GM19043 (cell line): ENCODE results near the gene FUT9.

Source experiments
- ATAC-seq: cut with Tn5 transposase; IDR thresholded peaks from one replicate; pipeline ENCODE4 v1.9.1; 2021; ENCODE audit warnings: low read depth; ENCODE audit not compliant: unreplicated experiment

Gene FUT9

DNA sequence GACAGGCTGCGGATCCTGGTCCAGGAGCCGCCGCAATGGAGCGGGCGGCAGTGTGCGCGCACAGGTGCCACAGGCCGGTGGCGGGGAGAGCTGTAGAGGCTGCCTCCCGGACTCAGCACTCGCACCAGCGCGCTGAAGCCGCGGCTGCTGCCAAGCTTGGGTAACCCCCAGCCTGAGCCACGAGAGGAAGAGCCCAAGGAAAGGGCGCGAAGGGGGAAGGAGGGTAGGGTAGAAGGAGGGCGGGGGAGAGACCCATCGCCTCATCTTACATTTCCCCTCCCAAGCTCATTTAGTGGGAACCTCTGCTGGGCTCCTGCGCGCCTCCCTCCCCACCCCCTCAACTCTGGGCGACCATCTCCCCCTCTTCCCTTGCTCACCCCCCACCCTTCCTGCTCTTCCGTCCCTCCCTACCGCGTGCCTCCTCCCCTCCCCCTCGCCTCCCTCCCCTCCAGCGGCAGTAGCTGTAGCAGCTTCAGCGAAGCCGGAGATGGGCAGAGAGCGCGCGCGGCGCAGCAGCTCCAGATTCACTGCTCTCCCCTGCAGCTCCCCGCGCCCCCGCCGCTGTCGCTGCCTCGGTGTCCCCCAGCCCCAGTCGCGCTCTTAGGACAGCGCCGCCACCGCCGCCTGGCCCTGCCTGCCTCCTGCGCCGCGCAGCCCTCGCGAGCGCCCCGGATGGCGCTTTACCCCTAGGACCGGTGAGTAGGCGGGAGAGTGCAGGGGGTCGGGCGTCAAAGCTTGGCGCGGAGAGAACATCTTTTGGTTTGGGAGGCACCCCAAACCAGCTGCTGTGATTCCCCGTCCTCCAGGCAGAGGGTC, at the start of gene FUT9:
Gene FUT9 (plus strand): TSS at position 457 of the 816 bp plus-strand sequence. CDS start 187,182 bp downstream, outside the sequence.
- ATAC-seq: no peak

DNA sequence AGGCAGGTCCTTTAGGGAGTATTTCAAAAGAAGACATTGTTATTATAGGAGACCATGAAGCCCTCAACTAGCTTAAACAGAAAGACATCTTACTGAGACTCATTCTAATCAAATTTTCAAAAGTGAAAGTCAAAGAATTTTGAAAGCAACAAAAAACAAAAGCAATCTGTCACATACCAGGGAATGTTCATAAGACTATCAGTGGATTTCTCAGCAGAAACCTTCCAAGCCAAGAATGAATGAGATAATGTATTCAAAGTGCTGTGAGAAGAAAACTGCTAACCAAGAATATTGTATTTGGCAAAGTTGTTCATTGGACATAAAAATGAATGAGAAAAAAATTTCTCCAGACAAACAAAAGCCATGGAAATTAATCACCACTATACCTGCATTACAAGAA, 48.2 kb upstream of the FUT9 start:
- ATAC-seq: no peak

- ATAC-seq: no peak
Measured at GRCh38 chr6:95973976-95974375, 41.8 kb upstream of the FUT9 start.

- no peak for ATAC-seq
Measured at GRCh38 chr6:95978230-95978629, 37.5 kb upstream of the FUT9 start.

- no peak for ATAC-seq
Measured at GRCh38 chr6:95991906-95992305, 23.9 kb upstream of the FUT9 start.

DNA sequence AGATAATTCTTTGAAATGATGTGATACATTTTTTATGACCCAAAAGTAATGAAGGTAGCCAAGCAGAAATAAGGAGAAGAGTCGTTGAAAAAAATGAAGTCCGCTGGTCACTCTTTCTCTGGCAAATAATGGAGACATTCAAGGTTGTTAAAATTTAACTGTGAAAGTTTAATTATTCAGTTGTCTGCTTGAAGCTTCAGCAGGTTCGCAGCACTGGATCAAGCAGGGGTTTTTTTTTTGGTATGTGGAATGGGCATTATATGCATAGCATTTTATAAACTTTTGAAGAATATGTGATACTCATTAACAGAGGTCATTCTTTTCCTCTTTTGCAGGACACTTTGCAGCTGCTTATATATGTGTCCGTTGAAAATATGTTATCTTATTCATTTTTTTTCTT, 21.6 kb upstream of the FUT9 start:
- ATAC-seq: no peak

DNA sequence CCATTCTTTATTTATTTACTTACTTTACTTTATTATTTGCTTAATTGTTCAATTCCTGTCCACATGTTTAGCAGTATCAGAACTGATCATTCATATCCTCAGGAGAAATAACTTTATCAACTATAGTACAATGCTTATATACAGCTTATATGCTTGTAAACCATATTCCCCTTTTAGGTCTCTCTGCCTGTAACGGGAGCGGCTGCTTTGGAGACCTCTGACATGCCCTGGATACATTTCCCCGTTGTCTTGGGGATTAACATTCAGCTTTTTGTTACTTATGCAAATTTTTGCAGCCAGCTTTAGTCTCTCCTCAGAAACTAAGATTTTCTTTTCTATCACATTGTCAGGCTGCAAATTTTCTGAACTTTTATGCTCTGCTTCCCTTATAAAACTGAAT, 17.6 kb upstream of the FUT9 start:
- no peak for ATAC-seq

DNA sequence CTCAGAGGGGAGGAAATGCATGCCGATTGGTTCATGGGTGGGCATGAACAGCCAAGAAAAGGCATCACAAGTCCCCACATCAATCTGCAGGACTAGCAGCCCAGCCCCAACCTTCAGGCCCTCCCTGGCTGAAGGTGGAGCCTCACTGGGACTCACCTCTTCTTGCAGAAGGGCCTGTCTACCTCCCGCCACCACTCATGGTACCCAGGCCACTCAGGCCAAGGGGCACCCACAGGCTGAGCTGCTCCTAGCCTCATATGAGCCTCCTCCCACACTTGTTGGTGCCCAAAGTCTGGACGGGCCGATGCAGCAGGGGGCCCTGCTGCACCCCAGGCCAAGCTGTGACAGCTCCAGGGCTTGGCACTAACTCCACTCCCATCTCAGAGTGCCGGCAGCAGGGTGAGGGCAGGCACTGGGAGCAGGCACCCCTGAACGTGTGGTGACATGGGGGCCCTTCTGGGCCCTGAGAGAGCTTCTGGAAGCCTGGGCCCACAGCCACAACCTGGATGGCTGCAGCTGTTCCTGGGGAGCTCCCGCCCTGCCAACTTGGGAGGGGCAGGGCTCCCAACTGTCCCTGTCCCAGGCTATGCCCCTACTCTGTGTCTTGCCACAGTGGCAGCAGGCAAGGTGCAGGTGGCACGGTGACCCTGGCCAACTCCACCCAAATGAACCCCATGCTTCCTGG, 13.7 kb upstream of the FUT9 start:
- ATAC-seq: no peak

DNA sequence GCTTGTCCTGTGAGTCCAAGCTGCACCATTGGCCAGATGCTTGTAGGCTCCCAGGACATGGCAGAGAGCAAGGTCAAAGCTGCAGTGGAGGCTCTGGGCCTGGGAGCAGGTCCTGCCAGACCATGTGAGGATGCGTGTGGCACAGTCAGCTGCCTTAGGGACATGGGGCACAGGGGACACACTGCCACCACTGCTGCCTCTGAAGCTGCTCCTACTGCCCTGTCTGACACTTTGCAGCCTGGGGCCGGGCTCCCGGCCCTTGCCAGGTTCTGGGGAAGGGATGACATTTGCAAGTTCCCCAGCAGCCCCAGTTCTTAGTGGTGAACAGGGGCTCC, 13.2 kb upstream of the FUT9 start:
- ATAC-seq: no peak

DNA sequence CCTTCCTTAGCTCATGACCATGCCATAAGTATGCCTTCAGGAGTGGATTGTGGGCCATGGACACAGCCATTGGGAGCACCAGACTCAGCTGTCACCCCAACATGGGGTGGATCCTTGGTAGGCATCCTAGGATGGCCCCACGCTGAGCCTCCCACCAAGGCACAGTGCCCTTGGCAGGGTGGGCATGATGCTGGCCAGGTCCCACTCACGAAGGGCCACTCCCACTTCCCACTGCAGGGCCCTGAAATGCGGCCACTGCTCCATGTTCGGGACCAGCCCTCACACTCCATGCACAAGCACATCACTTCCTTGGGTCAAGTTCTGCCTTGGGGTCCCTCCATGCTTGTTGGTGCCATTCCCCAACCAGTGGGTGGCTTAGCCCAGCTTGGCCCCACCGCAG, 12.9 kb upstream of the FUT9 start:
- no peak for ATAC-seq

DNA sequence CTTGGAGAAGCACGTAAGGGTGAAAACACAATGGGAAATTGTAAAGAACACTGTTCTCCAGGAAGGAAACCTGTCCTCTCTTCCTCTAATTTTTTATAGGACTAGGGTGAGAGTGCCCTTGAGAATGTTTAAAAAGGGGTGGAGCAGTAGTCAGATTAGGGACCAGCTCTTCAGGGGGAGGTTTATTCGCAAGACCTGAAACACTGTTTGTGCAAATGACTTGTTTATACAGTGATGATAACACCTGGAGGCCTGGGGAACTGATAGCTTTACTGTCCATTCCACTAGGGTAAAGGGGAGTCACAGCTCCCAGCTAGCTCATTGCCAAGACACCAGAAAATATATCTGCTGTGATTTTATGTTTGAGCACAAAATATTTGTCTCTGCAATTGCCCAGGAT, 8.1 kb upstream of the FUT9 start:
- no peak for ATAC-seq

GRCh38 chr6:96013531-96013930, 2.2 kb upstream of the FUT9 start:
- no peak for ATAC-seq

GRCh38 chr6:96014846-96015517, 792 bp upstream of the FUT9 start:
- no peak for ATAC-seq

DNA sequence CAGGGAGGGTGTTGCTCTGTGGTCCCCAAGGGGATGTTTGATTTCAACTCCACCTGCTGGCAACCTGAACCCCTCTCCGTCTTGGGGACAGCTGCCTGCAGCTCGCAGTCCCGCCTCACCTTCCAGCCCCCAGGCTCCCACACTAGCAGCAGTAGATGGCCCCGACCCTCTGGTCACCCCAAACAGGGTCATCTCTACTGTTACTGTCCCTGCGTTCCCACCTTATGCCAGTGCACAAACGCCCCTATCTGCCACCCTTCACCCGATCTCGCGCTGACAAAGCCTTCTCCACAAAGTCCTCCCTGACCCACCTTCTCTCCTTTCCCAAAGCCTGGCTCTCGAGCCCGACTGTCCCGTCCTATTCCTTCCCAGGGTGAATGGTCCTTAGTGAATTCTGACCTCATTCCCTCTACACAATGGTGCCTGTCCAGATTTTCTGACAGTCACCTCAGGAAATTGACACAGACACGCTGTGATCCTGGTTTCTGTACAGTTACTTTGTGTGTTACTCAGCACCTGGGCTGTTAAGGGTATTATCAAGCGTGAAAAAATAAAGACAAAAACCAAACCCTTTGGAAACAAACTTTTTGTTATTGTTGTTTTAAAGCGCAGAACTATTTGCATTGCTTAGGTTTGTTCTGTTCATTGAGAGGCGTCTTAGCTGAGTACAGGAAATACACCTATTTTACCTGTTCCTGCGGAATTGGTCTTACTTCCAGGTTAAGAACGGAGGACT, 728 bp downstream of the FUT9 start:
- ATAC-seq: no peak

DNA sequence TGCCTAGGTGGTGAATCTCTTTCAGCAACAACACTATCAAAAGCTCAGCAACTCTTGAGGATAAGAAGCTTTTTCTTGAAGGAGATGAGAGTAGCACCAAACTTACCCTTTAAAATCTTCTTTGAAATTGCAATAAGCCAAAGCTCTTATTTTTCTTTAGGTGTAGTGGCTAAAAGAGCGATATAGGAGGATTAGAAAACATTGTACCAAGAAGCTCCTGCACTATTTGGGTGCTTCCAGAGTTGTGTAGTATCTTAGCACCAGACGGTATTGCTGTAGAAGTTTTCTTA, 1.2 kb downstream of the FUT9 start:
- no peak for ATAC-seq

GRCh38 chr6:96022225-96022624, 6.5 kb downstream of the FUT9 start:
- no peak for ATAC-seq

DNA sequence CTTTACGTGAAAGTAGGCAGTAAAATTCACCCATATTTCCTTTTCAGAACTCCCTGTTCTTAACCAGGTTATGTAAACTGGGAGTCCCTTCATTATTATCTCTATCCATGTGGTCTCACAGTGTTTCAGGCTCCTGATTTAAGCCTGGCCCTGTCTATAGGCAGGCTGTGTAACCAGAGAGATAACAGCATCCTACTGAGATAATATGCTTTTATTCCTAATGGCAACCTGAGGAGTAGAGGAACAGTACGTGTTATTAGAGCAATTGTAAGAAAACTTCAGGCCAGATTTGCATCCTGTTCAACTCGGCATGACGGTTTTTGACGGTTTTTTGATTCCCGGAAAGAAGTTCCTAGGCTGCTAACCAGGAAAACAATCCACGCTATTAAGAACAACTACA, 16.9 kb downstream of the FUT9 start:
- no peak for ATAC-seq

- no peak for ATAC-seq
Measured at GRCh38 chr6:96051555-96051954, 35.8 kb downstream of the FUT9 start.

- ATAC-seq: no peak
Measured at GRCh38 chr6:96058082-96058481, 42.3 kb downstream of the FUT9 start.

DNA sequence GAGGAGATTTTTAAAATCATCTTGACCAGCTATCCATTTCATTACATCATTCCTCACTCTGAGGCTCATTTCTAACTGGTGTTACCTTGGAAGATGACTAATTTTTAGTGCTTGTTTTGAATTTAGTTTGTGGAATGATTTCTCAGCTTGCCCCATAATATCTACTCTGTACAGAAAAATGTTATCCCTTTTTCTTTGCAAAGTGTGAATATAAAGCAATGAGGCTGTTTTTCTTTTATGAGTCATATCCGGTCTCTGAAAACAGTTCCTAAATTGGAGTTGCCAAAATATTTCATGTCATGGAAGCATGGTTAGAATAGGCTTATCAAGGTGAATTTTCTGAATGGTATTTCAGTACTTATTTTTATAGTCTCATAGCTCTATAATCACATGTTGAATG, 43.8 kb downstream of the FUT9 start:
- ATAC-seq: no peak

DNA sequence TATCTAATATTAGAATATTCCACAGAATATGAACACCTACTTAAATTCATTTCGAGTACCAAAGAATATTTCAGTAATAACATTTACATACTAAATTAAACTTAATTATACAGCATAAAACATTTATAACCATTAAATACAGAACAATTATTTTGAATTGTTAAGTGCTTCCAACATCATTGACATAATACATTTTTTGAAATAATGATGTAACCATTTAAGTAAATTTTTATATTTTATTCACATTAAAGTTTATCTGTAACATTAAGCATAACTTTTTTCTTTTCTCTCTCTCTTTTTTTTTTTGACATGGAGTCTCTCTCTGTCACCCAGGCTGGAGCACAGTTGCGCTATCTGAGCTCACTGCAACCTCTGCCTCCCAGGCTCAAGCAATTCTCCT, 44.5 kb downstream of the FUT9 start:
- ATAC-seq: no peak
